Measurements from ENCODE around the gene UNC13A.
"Not testable (repeated sequence)": the region's sequence is repeated elsewhere in the genome, so short reads cannot be mapped to it uniquely, and the experiment has no call there.

Gene UNC13A

GRCh38 chr19:17560205-17560595 lies 128.0 kb downstream of the UNC13A start:
- DNase-seq: no peak

GRCh38 chr19:17557466-17557865 lies 130.7 kb downstream of the UNC13A start:
- DNase-seq: no peak

- no peak for DNase-seq
Measured at GRCh38 chr19:17556995-17557394, 131.2 kb downstream of the UNC13A start.

GRCh38 chr19:17555929-17556813 lies 132.0 kb downstream of the UNC13A start:
- DNase-seq: peak; percentile 7

- DNase-seq: peak; percentile 96
Measured at GRCh38 chr19:17555480-17555928, 132.7 kb downstream of the UNC13A start, which contains the start of gene COLGALT1. Gene COLGALT1 (plus strand): TSS chr19:17555649. CDS start chr19:17555714, 65 bp downstream.

- no peak for DNase-seq
Measured at GRCh38 chr19:17554968-17555479, 133.1 kb downstream of the UNC13A start.

DNA sequence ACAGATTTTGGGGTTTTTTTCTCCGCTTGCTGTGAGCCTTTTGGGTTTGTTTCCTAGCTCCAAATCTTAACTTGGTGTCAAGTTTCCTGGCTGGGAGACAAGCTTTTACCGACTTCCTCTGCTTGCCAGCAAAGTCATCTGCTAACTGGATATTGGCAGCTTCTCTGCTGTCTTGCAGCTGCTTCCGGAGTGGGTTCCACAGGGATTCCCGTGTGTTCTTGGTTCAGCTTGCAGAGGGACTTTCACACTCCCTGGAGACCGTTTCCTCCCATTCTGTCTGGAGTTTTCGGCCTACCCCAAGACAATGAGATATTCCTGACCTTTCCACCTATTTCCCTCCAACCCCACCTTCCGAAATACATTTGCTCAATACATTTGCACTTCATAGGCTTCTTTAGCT lies 134.9 kb downstream of the UNC13A start:
- DNase-seq: peak; percentile 7

DNA sequence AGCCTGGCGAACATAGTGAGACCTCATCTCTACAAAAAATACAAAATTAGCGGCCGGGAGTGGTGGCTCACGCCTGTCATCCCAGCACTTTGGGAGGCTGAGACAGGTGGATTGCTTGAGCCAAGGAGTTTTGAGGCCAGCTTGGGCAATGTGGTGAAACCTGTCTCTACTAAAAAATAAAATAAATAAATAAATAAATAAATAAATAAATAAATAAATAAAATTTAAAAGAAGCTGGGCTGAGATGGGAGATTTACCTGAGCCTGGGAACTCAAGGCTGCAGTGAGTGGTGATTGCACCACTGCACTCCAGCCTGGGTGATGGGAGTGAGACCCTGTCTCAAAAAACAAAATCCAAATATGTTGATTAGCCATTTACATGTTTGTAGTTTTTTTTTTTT lies 135.4 kb downstream of the UNC13A start:
- DNase-seq: not testable (repeated sequence)

All from DMS79 treated with DMSO at 0.1 percent for 48 hours (cell line).